ENCODE results near the gene TMEM120B.
"Not testable (repeated sequence)": the region's sequence is repeated elsewhere in the genome, so short reads cannot be mapped to it uniquely, and the experiment has no call there.

Gene TMEM120B

DNA sequence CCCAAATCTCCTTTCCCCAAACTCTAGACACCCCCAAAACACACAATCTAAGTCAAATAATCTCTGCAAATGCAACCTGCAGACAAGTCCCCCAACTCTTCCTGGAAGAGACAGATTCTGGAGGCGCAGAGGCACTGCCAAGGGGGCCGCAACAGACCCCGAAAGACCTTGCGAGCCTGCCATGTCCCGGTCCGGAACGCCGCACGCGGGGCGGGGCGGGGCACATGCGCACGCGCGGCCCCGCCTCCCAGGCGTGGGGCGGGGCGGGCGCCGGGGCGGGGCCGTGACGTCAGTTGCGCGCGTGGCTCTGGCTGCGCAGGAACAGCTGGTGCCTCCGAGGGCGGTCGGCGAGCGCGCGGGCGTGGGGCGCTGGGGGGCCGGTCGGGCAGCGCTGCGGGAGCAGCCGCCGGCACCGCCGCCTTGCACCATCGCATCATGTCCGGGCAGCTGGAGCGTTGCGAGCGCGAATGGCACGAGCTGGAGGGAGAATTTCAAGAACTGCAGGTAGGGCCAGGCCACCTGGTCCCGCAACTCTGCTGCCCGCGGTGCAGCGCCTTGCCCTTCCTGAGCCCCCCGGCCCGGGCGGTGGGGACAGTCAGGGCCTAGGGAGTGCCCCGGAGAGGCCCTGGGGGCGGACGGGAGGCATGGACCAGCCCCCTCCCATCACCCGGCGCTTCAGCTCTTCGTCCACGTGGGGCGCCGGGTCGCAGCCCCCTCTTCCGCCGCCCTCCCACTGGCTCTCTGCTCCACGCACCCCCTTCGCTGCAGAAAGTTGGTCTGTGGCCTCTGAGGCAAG is at the start of gene TMEM120B:
Gene TMEM120B (plus strand): TSS at position 292 of the 796 bp plus-strand sequence. CDS start 144 bp downstream, at position 436.
- Histone ChIP-seq H3K4me3 (ENCODE audit: low read depth in 1 of 2, low read length in 2 of 2) (peak within 1 kb of the TSS; percentile 81 to 97), H3K27ac (ENCODE audit: low read depth, low read length) (peak within 1 kb of the TSS; percentile 95), H3K9me3 (ENCODE audit: low read length) (no peaks in the 10 kb centered on the region), H3K36me3 (ENCODE audit: insufficient read depth, low read length) (no peaks in the 10 kb centered on the region), H3K9ac (ENCODE audit: low read length) (peak within 1 kb of the TSS; percentile 62), H3K27me3 (ENCODE audit: control insufficient read depth in 1 of 2, insufficient read depth in 2 of 2, low read length in 2 of 2) (no peaks in the 10 kb centered on the region), H3K4me1 (ENCODE audit: insufficient read depth, low read length) (peaks cover 17% of the 10 kb centered on the region)

- no peaks in the 10 kb centered on the region for H3K36me3 ChIP-seq (ENCODE audit: insufficient read depth, low read length)
- no peak overlapping the region for H3K27ac ChIP-seq (ENCODE audit: low read depth, low read length)
- H3K4me1 ChIP-seq (ENCODE audit: insufficient read depth, low read length) = no peaks in the 10 kb centered on the region
- no peaks in the 10 kb centered on the region for H3K9me3 ChIP-seq (ENCODE audit: low read length)
- no peak overlapping the region for H3K4me3 ChIP-seq (ENCODE audit: low read depth in 1 of 2, low read length in 2 of 2)
- H3K27me3 ChIP-seq (ENCODE audit: control insufficient read depth in 1 of 2, insufficient read depth in 2 of 2, low read length in 2 of 2) = no peaks in the 10 kb centered on the region
- no peak overlapping the region for H3K9ac ChIP-seq (ENCODE audit: low read length)
Measured at GRCh38 chr12:121663610-121663929, 49.0 kb upstream of the TMEM120B start.

DNA sequence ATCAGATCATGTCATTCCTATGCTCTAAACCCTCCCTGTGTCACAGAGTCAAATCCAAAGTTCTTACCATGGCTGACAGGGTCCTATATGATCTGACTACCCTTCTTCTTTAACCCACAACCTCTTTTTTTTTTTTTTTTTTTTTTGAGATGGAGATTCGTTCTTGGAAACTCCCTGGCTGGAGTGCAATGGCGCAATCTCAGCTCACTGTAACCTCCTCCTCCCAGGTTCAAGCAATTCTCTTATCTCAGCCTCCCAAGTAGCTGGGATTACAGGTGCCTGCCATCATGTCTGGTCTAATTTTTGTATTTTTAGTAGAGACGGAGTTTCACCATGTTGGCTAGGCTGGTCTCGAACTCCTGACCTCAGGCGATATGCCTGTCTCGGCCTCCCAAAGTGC is 45.7 kb upstream of the TMEM120B start:
- not testable (repeated sequence) for H3K4me1 ChIP-seq (ENCODE audit: insufficient read depth, low read length); H3K4me3 ChIP-seq (ENCODE audit: low read depth in 1 of 2, low read length in 2 of 2); H3K27me3 ChIP-seq (ENCODE audit: control insufficient read depth in 1 of 2, insufficient read depth in 2 of 2, low read length in 2 of 2); H3K36me3 ChIP-seq (ENCODE audit: insufficient read depth, low read length); H3K27ac ChIP-seq (ENCODE audit: low read depth, low read length); H3K9me3 ChIP-seq (ENCODE audit: low read length); H3K9ac ChIP-seq (ENCODE audit: low read length)

- Histone ChIP-seq H3K27me3 (ENCODE audit: control insufficient read depth in 1 of 2, insufficient read depth in 2 of 2, low read length in 2 of 2) (no peaks in the 10 kb centered on the region), H3K9me3 (ENCODE audit: low read length) (no peaks in the 10 kb centered on the region), H3K36me3 (ENCODE audit: insufficient read depth, low read length) (no peaks in the 10 kb centered on the region), H3K27ac (ENCODE audit: low read depth, low read length) (no peak overlapping the region), H3K9ac (ENCODE audit: low read length) (no peak overlapping the region), H3K4me1 (ENCODE audit: insufficient read depth, low read length) (peaks cover 11% of the 10 kb centered on the region), H3K4me3 (ENCODE audit: low read depth in 1 of 2, low read length in 2 of 2) (no peak overlapping the region)
Measured at GRCh38 chr12:121668750-121669520, 43.6 kb upstream of the TMEM120B start.

DNA sequence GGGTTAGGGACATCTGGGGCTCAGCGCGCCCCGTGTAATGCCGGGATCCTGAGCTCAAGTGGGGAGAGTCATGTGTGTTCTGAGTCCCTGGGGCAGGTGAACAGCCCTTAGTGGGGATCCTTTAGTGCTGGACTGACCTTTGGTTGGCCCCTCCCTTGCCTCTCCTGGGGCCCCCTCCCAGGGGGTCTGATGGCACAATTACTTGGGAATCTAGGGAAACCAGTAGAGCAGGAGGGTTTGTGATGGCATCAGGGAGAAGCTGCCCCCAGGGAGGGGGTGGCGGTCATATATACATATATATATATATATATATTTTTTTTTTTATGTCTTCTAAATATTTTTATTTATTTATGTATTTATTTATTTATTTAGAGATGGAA is 43.0 kb upstream of the TMEM120B start, which contains the start of gene MORN3:
Gene MORN3 (minus strand): TSS at position 134 of the 380 bp plus-strand sequence. CDS start 171 bp downstream, outside the sequence.
- H3K9me3 ChIP-seq (ENCODE audit: low read length) = no peaks in the 10 kb centered on the region
- no peak within 1 kb of the TSS for H3K9ac ChIP-seq (ENCODE audit: low read length)
- H3K4me1 ChIP-seq (ENCODE audit: insufficient read depth, low read length) = peaks cover 11% of the 10 kb centered on the region
- H3K36me3 ChIP-seq (ENCODE audit: insufficient read depth, low read length) = no peaks in the 10 kb centered on the region
- no peak within 1 kb of the TSS for H3K4me3 ChIP-seq (ENCODE audit: low read depth in 1 of 2, low read length in 2 of 2)
- H3K27ac ChIP-seq (ENCODE audit: low read depth, low read length) = no peak within 1 kb of the TSS
- no peaks in the 10 kb centered on the region for H3K27me3 ChIP-seq (ENCODE audit: control insufficient read depth in 1 of 2, insufficient read depth in 2 of 2, low read length in 2 of 2)

GRCh38 chr12:121673013-121673511 is 39.5 kb upstream of the TMEM120B start:
- Histone ChIP-seq H3K9ac (ENCODE audit: low read length) (no peak overlapping the region), H3K36me3 (ENCODE audit: insufficient read depth, low read length) (no peaks in the 10 kb centered on the region), H3K9me3 (ENCODE audit: low read length) (no peaks in the 10 kb centered on the region), H3K27me3 (ENCODE audit: control insufficient read depth in 1 of 2, insufficient read depth in 2 of 2, low read length in 2 of 2) (no peaks in the 10 kb centered on the region), H3K4me3 (ENCODE audit: low read depth in 1 of 2, low read length in 2 of 2) (peak overlapping the region in 1 of 2 donors; percentile 43), H3K27ac (ENCODE audit: low read depth, low read length) (peak overlapping the region; percentile 68), H3K4me1 (ENCODE audit: insufficient read depth, low read length) (peaks cover 11% of the 10 kb centered on the region)

DNA sequence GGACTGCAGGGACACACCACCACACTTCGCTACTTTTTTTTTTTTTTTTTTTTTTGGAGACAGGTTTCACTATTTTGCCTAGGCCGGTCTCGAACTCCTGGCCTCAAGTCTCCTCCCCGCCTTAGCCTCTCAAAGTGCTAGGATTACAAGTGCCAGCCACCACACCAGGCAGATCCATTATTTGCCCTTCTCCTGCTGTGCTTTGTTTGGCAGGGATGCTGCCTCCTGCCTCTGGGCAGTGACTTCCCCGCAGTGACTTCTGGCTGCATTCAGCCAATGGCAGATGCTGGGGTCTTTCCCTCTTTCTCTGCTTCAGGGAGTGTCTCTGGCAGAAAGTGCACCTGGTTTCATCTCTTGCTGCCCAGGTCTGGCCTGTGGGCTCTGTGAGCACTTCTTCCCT is 36.4 kb upstream of the TMEM120B start:
- Histone ChIP-seq H3K27ac (ENCODE audit: low read depth, low read length) (no peak overlapping the region), H3K4me1 (ENCODE audit: insufficient read depth, low read length) (peaks cover 11% of the 10 kb centered on the region), H3K4me3 (ENCODE audit: low read depth in 1 of 2, low read length in 2 of 2) (no peak overlapping the region), H3K9me3 (ENCODE audit: low read length) (no peaks in the 10 kb centered on the region), H3K36me3 (ENCODE audit: insufficient read depth, low read length) (no peaks in the 10 kb centered on the region), H3K27me3 (ENCODE audit: control insufficient read depth in 1 of 2, insufficient read depth in 2 of 2, low read length in 2 of 2) (no peaks in the 10 kb centered on the region), H3K9ac (ENCODE audit: low read length) (no peak overlapping the region)

DNA sequence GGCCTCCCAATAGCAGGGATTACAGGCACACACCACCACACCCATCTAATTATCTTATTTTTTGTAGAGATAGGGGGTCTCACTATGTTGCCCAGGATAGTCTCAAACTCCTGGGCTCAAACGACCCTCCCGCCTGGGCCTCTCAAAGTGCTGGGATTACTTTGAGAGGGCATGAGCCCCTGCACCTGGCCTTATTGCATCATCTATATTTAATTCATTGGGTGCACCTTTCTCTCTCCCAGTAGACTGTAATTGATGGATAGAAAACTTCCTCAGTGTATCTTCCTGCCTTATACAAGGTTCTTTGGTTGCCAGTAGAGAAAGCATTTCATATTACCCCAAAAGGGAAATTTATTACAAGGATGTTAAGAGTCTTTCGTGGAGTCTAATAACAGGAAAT is 34.2 kb upstream of the TMEM120B start:
- Histone ChIP-seq H3K27ac (ENCODE audit: low read depth, low read length) (no peak overlapping the region), H3K4me1 (ENCODE audit: insufficient read depth, low read length) (peaks cover 1% of the 10 kb centered on the region), H3K9me3 (ENCODE audit: low read length) (no peaks in the 10 kb centered on the region), H3K4me3 (ENCODE audit: low read depth in 1 of 2, low read length in 2 of 2) (no peak overlapping the region), H3K27me3 (ENCODE audit: control insufficient read depth in 1 of 2, insufficient read depth in 2 of 2, low read length in 2 of 2) (no peaks in the 10 kb centered on the region), H3K36me3 (ENCODE audit: insufficient read depth, low read length) (no peaks in the 10 kb centered on the region), H3K9ac (ENCODE audit: low read length) (no peak overlapping the region)

- H3K9me3 ChIP-seq (ENCODE audit: low read length) = no peaks in the 10 kb centered on the region
- H3K4me3 ChIP-seq (ENCODE audit: low read depth in 1 of 2, low read length in 2 of 2) = no peak overlapping the region
- no peaks in the 10 kb centered on the region for H3K4me1 ChIP-seq (ENCODE audit: insufficient read depth, low read length)
- no peak overlapping the region for H3K27ac ChIP-seq (ENCODE audit: low read depth, low read length)
- H3K27me3 ChIP-seq (ENCODE audit: control insufficient read depth in 1 of 2, insufficient read depth in 2 of 2, low read length in 2 of 2) = no peaks in the 10 kb centered on the region
- H3K36me3 ChIP-seq (ENCODE audit: insufficient read depth, low read length) = no peaks in the 10 kb centered on the region
- no peak overlapping the region for H3K9ac ChIP-seq (ENCODE audit: low read length)
Measured at GRCh38 chr12:121678716-121679300, 33.7 kb upstream of the TMEM120B start.

DNA sequence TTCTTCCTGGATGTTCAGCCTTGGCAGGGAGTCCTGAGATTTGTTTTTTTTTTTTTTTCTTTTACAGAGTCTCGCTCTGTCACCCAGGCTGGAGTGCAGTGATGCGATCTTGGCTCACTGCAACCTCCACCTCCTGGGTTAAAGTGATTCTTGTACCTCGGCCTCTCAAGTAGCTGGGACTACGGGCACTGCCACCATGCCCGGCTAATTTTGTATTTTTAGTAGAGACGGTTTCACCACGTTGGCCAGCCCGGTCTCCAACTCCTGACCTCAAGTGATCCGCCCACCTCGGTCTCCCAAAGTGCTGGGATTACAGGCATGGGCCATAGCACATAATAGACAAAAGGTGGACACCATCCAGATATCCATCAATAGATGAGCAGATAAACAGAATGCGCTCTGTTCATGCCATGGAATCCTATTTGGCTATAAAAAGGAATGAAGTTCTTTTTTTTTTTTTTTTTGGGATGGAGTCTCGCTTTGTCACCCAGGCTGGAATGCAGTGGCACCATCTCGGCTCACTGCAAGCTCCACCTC is 32.8 kb upstream of the TMEM120B start:
- H3K9me3 ChIP-seq (ENCODE audit: low read length); H3K27me3 ChIP-seq (ENCODE audit: control insufficient read depth in 1 of 2, insufficient read depth in 2 of 2, low read length in 2 of 2); H3K27ac ChIP-seq (ENCODE audit: low read depth, low read length); H3K9ac ChIP-seq (ENCODE audit: low read length); H3K36me3 ChIP-seq (ENCODE audit: insufficient read depth, low read length); H3K4me1 ChIP-seq (ENCODE audit: insufficient read depth, low read length); H3K4me3 ChIP-seq (ENCODE audit: low read depth in 1 of 2, low read length in 2 of 2): not testable (repeated sequence)

- Histone ChIP-seq H3K27ac (ENCODE audit: low read depth, low read length) (no peak overlapping the region), H3K27me3 (ENCODE audit: control insufficient read depth in 1 of 2, insufficient read depth in 2 of 2, low read length in 2 of 2) (no peaks in the 10 kb centered on the region)
Measured at GRCh38 chr12:121688966-121689365, 23.6 kb upstream of the TMEM120B start.

More at GRCh38 chr12:121688966-121689365, 23.6 kb upstream of the TMEM120B start:
- H3K9me3 ChIP-seq (ENCODE audit: low read length) = no peaks in the 10 kb centered on the region
- H3K36me3 ChIP-seq (ENCODE audit: insufficient read depth, low read length) = no peaks in the 10 kb centered on the region
- H3K9ac ChIP-seq (ENCODE audit: low read length) = no peak overlapping the region
- H3K4me3 ChIP-seq (ENCODE audit: low read depth in 1 of 2, low read length in 2 of 2) = no peak overlapping the region
- H3K4me1 ChIP-seq (ENCODE audit: insufficient read depth, low read length) = no peaks in the 10 kb centered on the region

Measured in muscle layer of colon (tissue), 2 donors.